Measurements from ENCODE around the gene PCYT1A. TPM values are rescaled to one million over a fixed set of nuclear protein-coding genes. Genes with fewer than 3 reads are reported as not detected.

Gene PCYT1A
- total and polyA plus RNA-seq, 2 of the 13 experiments (the other 11 are each of a cell fraction or from before 2014, with no cell fraction given) = 26.4 to 45.3 TPM

- no peaks in the 10 kb centered on the region for H3K36me3 ChIP-seq (replicated peaks in 1 of 2; ENCODE audit: control insufficient read depth in 1 of 2, insufficient read depth in 2 of 2, low read length in 2 of 2)
- no peaks in the 10 kb centered on the region for H3K79me2 ChIP-seq (ENCODE audit: insufficient read depth, low read length)
- H3K4me2 ChIP-seq (ENCODE audit: low read depth, low read length) = peak overlapping the region; percentile 46; the same call in 1 of the 2 replicates
- in situ Hi-C loops (cut with HindIII; ENCODE audit: extremely low pct_ligation_motif_present, low pct_unique_long_range_greater_than_20kb) (loop anchor here (5.0 kb wide), 1 partner anchor 122 kb away; no protein-coding TSS in a partner anchor), intact Hi-C loops (cut with micrococcal nuclease; ENCODE audit: unreplicated experiment) (no loop called here)
- peaks cover 6 to 38% of the 10 kb centered on the region in 2 experiments; a peak in 3 of 5 replicates for H3K27me3 ChIP-seq (ENCODE audit: control insufficient read depth in 1 of 2, insufficient read depth in 2 of 2, low read length in 2 of 2)
- WGBS (ENCODE audit: low lambda C conversion rate) = 35% methylated on average over 15 of the region's 19 CpGs
- H3K4me3 ChIP-seq (replicated peaks in 1 of 3; ENCODE audit: insufficient read depth in 1 of 3, low read depth in 2 of 3, low read length in 3 of 3) = peak overlapping the region in 1 of 3 experiments; percentile 19; a peak in 1 of 6 replicates
- no peaks in the 10 kb centered on the region for H4K20me1 ChIP-seq (ENCODE audit: insufficient read depth, low read length)
- no peaks in the 10 kb centered on the region for H3K9me3 ChIP-seq (ENCODE audit: low read length)
- FAIRE-seq = no peak
- no TSS peak for BruUV-seq (replicated peaks)
- peaks cover 46% of the 10 kb centered on the region for H3K4me1 ChIP-seq (ENCODE audit: insufficient read depth, low read length)
- H2AFZ ChIP-seq (ENCODE audit: low read length) = no peak overlapping the region
- H3K27ac ChIP-seq (ENCODE audit: extremely low read length, insufficient read depth, low read length) = no peak overlapping the region
- CTCF ChIA-PET (ENCODE audit: low intra/inter-chr PET ratio, low total read pairs) = no interaction called here
- DNase-seq (ENCODE audit: low spot score) = peak; percentile 26
- POLR2A ChIA-PET = no interaction called here
- peak; percentile 47 for ATAC-seq
- H3K9ac ChIP-seq (ENCODE audit: insufficient read depth, low read depth, low read length) = no peak overlapping the region
- TF ChIP-seq SALL1 (CRISPR knock-in tag; IDR thresholded peaks at IDR 0.05) (0 out of 2 replicates have a peak, but pooled peaks have one; percentile 22), ZNF263 (CRISPR knock-in tag; IDR thresholded peaks at IDR 0.05) (0 out of 2 replicates have a peak, but pooled peaks have one; percentile 14), TEAD3 (CRISPR knock-in tag; optimal IDR thresholded peaks at IDR 0.05; ENCODE audit: borderline replicate concordance) (peak; percentile 27), PAF1 (CRISPR knock-in tag; IDR thresholded peaks at IDR 0.05) (no peak), ZBTB38 (CRISPR knock-in tag; IDR thresholded peaks at IDR 0.05) (peak; percentile 30; the same call in 1 of the 2 replicates), KDM3A (CRISPR knock-in tag; IDR thresholded peaks at IDR 0.05; ENCODE audit: low read depth) (no peak), ZNF576 (CRISPR knock-in tag; IDR thresholded peaks at IDR 0.05) (peak; percentile 91; the same call in 1 of the 2 replicates), SMC3 (IDR thresholded peaks at IDR 0.05; ENCODE audit: low read length) (peak; percentile 54), STAG1 (CRISPR knock-in tag; IDR thresholded peaks at IDR 0.05) (peak; percentile 61), HOXD1 (CRISPR knock-in tag; IDR thresholded peaks at IDR 0.05) (no peak), ZNF101 (CRISPR knock-in tag; IDR thresholded peaks at IDR 0.05; ENCODE audit: borderline replicate concordance, low read depth) (no peak), ARNT2 (CRISPR knock-in tag; IDR thresholded peaks at IDR 0.05; ENCODE audit: low read depth) (no peak), SRF (IDR thresholded peaks at IDR 0.05; ENCODE audit: low read depth, low read length) (no peak)
- TF ChIP-seq, protein P1, sequence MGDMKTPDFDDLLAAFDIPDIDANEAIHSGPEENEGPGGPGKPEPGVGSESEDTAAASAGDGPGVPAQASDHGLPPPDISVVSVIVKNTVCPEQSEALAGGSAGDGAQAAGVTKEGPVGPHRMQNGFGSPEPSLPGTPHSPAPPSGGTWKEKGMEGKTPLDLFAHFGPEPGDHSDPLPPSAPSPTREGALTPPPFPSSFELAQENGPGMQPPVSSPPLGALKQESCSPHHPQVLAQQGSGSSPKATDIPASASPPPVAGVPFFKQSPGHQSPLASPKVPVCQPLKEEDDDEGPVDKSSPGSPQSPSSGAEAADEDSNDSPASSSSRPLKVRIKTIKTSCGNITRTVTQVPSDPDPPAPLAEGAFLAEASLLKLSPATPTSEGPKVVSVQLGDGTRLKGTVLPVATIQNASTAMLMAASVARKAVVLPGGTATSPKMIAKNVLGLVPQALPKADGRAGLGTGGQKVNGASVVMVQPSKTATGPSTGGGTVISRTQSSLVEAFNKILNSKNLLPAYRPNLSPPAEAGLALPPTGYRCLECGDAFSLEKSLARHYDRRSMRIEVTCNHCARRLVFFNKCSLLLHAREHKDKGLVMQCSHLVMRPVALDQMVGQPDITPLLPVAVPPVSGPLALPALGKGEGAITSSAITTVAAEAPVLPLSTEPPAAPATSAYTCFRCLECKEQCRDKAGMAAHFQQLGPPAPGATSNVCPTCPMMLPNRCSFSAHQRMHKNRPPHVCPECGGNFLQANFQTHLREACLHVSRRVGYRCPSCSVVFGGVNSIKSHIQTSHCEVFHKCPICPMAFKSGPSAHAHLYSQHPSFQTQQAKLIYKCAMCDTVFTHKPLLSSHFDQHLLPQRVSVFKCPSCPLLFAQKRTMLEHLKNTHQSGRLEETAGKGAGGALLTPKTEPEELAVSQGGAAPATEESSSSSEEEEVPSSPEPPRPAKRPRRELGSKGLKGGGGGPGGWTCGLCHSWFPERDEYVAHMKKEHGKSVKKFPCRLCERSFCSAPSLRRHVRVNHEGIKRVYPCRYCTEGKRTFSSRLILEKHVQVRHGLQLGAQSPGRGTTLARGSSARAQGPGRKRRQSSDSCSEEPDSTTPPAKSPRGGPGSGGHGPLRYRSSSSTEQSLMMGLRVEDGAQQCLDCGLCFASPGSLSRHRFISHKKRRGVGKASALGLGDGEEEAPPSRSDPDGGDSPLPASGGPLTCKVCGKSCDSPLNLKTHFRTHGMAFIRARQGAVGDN (CRISPR knock-in tag; IDR thresholded peaks at IDR 0.05) = peak; percentile 59
- TF ChIP-seq, protein P2, sequence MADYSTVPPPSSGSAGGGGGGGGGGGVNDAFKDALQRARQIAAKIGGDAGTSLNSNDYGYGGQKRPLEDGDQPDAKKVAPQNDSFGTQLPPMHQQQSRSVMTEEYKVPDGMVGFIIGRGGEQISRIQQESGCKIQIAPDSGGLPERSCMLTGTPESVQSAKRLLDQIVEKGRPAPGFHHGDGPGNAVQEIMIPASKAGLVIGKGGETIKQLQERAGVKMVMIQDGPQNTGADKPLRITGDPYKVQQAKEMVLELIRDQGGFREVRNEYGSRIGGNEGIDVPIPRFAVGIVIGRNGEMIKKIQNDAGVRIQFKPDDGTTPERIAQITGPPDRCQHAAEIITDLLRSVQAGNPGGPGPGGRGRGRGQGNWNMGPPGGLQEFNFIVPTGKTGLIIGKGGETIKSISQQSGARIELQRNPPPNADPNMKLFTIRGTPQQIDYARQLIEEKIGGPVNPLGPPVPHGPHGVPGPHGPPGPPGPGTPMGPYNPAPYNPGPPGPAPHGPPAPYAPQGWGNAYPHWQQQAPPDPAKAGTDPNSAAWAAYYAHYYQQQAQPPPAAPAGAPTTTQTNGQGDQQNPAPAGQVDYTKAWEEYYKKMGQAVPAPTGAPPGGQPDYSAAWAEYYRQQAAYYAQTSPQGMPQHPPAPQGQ (CRISPR knock-in tag; IDR thresholded peaks at IDR 0.05; ENCODE audit: borderline replicate concordance) = no peak
Observed at GRCh38 chr3:196198771-196199753, 88.5 kb downstream of the PCYT1A start.
